Measurements from ENCODE around the gene OR8B12. TPM values are rescaled to one million over a fixed set of nuclear protein-coding genes. Genes with fewer than 3 reads are reported as not detected.

The OR8B12 gene
- total RNA-seq, 1 experiment from 2014 or later: not detected

DNA sequence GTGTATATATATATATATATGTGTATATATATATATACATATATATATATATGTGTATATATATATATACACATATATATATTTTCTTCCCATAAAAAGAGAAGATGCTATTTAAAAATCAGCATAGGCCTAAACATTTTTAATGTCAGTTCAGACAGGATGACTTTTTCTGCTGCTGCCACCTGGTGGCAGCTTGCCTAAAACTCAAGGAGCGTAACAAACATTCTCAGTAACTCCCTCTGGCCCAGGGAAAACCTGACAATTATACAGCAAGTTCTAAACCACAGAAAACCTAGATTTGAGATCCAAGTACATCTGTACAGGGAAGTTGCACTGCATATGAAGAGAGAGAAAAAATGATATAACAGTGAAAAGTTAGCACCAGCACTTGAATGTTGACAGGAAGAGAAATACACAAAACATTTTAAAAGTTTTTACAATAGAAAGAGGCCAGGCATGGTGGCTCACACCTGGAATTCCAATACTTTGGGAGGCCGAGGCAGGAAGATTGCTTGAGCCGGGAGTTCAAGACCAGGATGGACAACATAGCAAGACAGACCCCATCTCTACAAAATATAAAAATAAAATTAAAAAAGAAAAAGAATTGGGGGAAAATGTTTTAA, 42.9 kb upstream of the OR8B12 start:
- no peaks in the 10 kb centered on the region for H3K9me2 ChIP-seq (ENCODE audit: insufficient read depth)
- H3K27ac ChIP-seq (ENCODE audit: low read depth, low read length): no peak overlapping the region
- BruUV-seq (replicated peaks): no TSS peak
- H2AFZ ChIP-seq (ENCODE audit: low read depth, low read length, poor library complexity, severe bottlenecking): no peak overlapping the region
- no peaks in the 10 kb centered on the region for H3K79me2 ChIP-seq (ENCODE audit: insufficient read depth, low read length)
- H3K9me3 ChIP-seq (ENCODE audit: control insufficient read depth in 1 of 2, insufficient read depth in 1 of 2, low read depth in 1 of 2, low read length in 2 of 2): no peaks in the 10 kb centered on the region
- no peak overlapping the region for H3K4me2 ChIP-seq (ENCODE audit: low read length)
- H3K27me3 ChIP-seq (ENCODE audit: insufficient read depth, low read length): peaks cover 64% of the 10 kb centered on the region
- H4K20me1 ChIP-seq (ENCODE audit: insufficient read depth): no peaks in the 10 kb centered on the region
- POLR2A ChIA-PET: no interaction called here
- RAD21 ChIA-PET (ENCODE audit: low non-redundant PET in 1 of 2, low total read pairs in 2 of 2, uncharacterized antibody in 2 of 2, unreplicated experiment in 2 of 2): no interaction called here
- no peak overlapping the region for H3K4me3 ChIP-seq (replicated peaks in 1 of 2; ENCODE audit: low read depth in 1 of 2, low read length in 2 of 2)
- CTCF ChIA-PET: interaction anchor here (1.0 to 2.9 kb wide), 2 partner anchors 34 to 170 kb away, joined by 3 to 14 read pairs; no protein-coding TSS in a partner anchor
- DNase-seq (ENCODE audit: low read depth, low spot score) (peak; percentile 44), ATAC-seq (peak; percentile 79)
- no peaks in the 10 kb centered on the region for H3K4me1 ChIP-seq (ENCODE audit: control insufficient read depth in 1 of 2, insufficient read depth in 2 of 2, low read length in 2 of 2)
- H3K9ac ChIP-seq (ENCODE audit: low read length): no peak overlapping the region
- intact Hi-C loops (cut with micrococcal nuclease): loop anchor here (1.0 to 5.0 kb wide), 2 partner anchors 171 to 514 kb away; no protein-coding TSS in a partner anchor
- no peaks in the 10 kb centered on the region for H3K36me3 ChIP-seq (ENCODE audit: control insufficient read depth in 1 of 2, insufficient read depth in 2 of 2, low read length in 2 of 2)
- TF ChIP-seq ZNF274 (IDR thresholded peaks at IDR 0.05; ENCODE audit: low read depth, low read length): no peak
- TF ChIP-seq POLR2A (IDR thresholded peaks at IDR 0.05; ENCODE audit: borderline replicate concordance, extremely low read depth, insufficient read depth, insufficient read length): no peak
- no peak for TF ChIP-seq ELF1 (IDR thresholded peaks at IDR 0.05; ENCODE audit: borderline replicate concordance, low read depth)
- TF ChIP-seq FOSL1 (IDR thresholded peaks at IDR 0.05; ENCODE audit: low read depth): no peak
- no peak for TF ChIP-seq SP1 (IDR thresholded peaks at IDR 0.05; ENCODE audit: low read depth)
- no peak for TF ChIP-seq SRF (IDR thresholded peaks at IDR 0.05; ENCODE audit: low read depth)
- TF ChIP-seq RAD21 (IDR thresholded peaks at IDR 0.05; ENCODE audit: low read depth): peak; percentile 63
- no peak for TF ChIP-seq SIN3A (IDR thresholded peaks at IDR 0.05; ENCODE audit: low read depth)
- no peak for TF ChIP-seq POLR2AphosphoS5 (IDR thresholded peaks at IDR 0.05; ENCODE audit: low read depth, low read length)
- TF ChIP-seq, protein P1, sequence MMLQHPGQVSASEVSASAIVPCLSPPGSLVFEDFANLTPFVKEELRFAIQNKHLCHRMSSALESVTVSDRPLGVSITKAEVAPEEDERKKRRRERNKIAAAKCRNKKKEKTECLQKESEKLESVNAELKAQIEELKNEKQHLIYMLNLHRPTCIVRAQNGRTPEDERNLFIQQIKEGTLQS (IDR thresholded peaks at IDR 0.05): no peak
- TF ChIP-seq, protein P2, sequence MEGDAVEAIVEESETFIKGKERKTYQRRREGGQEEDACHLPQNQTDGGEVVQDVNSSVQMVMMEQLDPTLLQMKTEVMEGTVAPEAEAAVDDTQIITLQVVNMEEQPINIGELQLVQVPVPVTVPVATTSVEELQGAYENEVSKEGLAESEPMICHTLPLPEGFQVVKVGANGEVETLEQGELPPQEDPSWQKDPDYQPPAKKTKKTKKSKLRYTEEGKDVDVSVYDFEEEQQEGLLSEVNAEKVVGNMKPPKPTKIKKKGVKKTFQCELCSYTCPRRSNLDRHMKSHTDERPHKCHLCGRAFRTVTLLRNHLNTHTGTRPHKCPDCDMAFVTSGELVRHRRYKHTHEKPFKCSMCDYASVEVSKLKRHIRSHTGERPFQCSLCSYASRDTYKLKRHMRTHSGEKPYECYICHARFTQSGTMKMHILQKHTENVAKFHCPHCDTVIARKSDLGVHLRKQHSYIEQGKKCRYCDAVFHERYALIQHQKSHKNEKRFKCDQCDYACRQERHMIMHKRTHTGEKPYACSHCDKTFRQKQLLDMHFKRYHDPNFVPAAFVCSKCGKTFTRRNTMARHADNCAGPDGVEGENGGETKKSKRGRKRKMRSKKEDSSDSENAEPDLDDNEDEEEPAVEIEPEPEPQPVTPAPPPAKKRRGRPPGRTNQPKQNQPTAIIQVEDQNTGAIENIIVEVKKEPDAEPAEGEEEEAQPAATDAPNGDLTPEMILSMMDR (IDR thresholded peaks at IDR 0.05 in 2 of 3, conservative IDR thresholded peaks at IDR 0.05 in 1 of 3; ENCODE audit: borderline replicate concordance in 1 of 3, insufficient read depth in 1 of 3, low read depth in 2 of 3, low read length in 2 of 3): peak; percentile 63 to 71 (median 66)
- TF ChIP-seq YY1 (IDR thresholded peaks at IDR 0.05; ENCODE audit: extremely low read depth, insufficient replicate concordance, low read depth, low read length): no peak
- TF ChIP-seq, protein P3, sequence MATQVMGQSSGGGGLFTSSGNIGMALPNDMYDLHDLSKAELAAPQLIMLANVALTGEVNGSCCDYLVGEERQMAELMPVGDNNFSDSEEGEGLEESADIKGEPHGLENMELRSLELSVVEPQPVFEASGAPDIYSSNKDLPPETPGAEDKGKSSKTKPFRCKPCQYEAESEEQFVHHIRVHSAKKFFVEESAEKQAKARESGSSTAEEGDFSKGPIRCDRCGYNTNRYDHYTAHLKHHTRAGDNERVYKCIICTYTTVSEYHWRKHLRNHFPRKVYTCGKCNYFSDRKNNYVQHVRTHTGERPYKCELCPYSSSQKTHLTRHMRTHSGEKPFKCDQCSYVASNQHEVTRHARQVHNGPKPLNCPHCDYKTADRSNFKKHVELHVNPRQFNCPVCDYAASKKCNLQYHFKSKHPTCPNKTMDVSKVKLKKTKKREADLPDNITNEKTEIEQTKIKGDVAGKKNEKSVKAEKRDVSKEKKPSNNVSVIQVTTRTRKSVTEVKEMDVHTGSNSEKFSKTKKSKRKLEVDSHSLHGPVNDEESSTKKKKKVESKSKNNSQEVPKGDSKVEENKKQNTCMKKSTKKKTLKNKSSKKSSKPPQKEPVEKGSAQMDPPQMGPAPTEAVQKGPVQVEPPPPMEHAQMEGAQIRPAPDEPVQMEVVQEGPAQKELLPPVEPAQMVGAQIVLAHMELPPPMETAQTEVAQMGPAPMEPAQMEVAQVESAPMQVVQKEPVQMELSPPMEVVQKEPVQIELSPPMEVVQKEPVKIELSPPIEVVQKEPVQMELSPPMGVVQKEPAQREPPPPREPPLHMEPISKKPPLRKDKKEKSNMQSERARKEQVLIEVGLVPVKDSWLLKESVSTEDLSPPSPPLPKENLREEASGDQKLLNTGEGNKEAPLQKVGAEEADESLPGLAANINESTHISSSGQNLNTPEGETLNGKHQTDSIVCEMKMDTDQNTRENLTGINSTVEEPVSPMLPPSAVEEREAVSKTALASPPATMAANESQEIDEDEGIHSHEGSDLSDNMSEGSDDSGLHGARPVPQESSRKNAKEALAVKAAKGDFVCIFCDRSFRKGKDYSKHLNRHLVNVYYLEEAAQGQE (IDR thresholded peaks at IDR 0.05; ENCODE audit: low read depth): no peak
- TF ChIP-seq, protein P4, sequence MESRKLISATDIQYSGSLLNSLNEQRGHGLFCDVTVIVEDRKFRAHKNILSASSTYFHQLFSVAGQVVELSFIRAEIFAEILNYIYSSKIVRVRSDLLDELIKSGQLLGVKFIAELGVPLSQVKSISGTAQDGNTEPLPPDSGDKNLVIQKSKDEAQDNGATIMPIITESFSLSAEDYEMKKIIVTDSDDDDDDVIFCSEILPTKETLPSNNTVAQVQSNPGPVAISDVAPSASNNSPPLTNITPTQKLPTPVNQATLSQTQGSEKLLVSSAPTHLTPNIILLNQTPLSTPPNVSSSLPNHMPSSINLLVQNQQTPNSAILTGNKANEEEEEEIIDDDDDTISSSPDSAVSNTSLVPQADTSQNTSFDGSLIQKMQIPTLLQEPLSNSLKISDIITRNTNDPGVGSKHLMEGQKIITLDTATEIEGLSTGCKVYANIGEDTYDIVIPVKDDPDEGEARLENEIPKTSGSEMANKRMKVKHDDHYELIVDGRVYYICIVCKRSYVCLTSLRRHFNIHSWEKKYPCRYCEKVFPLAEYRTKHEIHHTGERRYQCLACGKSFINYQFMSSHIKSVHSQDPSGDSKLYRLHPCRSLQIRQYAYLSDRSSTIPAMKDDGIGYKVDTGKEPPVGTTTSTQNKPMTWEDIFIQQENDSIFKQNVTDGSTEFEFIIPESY (IDR thresholded peaks at IDR 0.05; ENCODE audit: extremely low read depth, insufficient replicate concordance, low read length): no peak
- TF ChIP-seq EZH2phosphoT487 (IDR thresholded peaks at IDR 0.05; ENCODE audit: borderline replicate concordance): no peak
- no peak for TF ChIP-seq ZFX (IDR thresholded peaks at IDR 0.05)

Measured in HCT116 (cell line).